Ovary (tissue), 9 donors: ENCODE results near the gene XPA. TPM values are rescaled to one million over a fixed set of nuclear protein-coding genes. Genes with fewer than 3 reads are reported as not detected.
"Not testable (repeated sequence)": the region's sequence is repeated elsewhere in the genome, so short reads cannot be mapped to it uniquely, and the experiment has no call there.

Source experiments
- DNase-seq, 5 donors: peaks; one replicate each; pipeline ENCODE4 v3.0.0-alpha.2; 2019 to 2020
- H3K27ac ChIP-seq, 2 donors: fragments of 200-600 bp; one replicate each; pipeline versions ENCODE4 v1.5.1 to v1.8.0; 2019 to 2022
- H3K27me3 ChIP-seq: fragments of 200-600 bp; one replicate; pipeline ENCODE4 v1.8.0; 2022
- H3K36me3 ChIP-seq: fragments of 200-600 bp; sonication (generic); one replicate; pipeline ENCODE4 v1.5.1; 2019
- H3K4me1 ChIP-seq: one replicate; pipeline ENCODE4 v1.8.1; 2013; ENCODE audit warnings: mild to moderate bottlenecking, moderate library complexity; ENCODE audit not compliant: insufficient read depth
- H3K4me3 ChIP-seq: fragments of 200-600 bp; sonication (generic); one replicate; pipeline ENCODE4 v1.5.1; 2017
- H3K9me3 ChIP-seq, 2 donors: fragments of 200-600 bp in 1 of 2; sonication (generic) in 1 of 2; one replicate each; pipeline versions ENCODE4 v1.5.1 to v1.8.1; 2013 to 2019; ENCODE audit warnings: mild to moderate bottlenecking in 1 of 2, moderate library complexity in 1 of 2
- CTCF ChIP-seq, 3 donors: fragments of 450-650 bp in 2 of 3; fragments of 200-600 bp in 1 of 3; IDR thresholded peaks; one replicate each; pipeline versions ENCODE4 v1.5.1 to v1.8.0; 2016 to 2022; ENCODE audit warnings: antibody characterized with exemption in 3 of 3, mild to moderate bottlenecking in 1 of 3
- EP300 ChIP-seq: sonication (generic); formaldehyde crosslinking; IDR thresholded peaks from one replicate; pipeline ENCODE4 v1.6.1; 2017; ENCODE audit warnings: antibody characterized with exemption
- POLR2A ChIP-seq: fragments of 450-650 bp; IDR thresholded peaks from one replicate; pipeline ENCODE4 v1.6.1; 2017; ENCODE audit warnings: antibody characterized with exemption, mild to moderate bottlenecking, moderate library complexity
- WGBS, 3 donors: extraction: QIAGEN DNeasy Blood & Tissue Kit in 1 of 3; methylation state at CpG; one replicate each; pipeline versions ENCODE4 v1.1.5 to v1.1.7; 2013 to 2017; 5-methylcytosine and 5-hydroxymethylcytosine counted together
- intact Hi-C, 4 donors: fragments of 100-400 bp; cut with DNase I; formaldehyde crosslinking; loops; one replicate each; pipeline versions ENCODE4 v1.11.0 to v1.15.1; 2022 to 2023
- polyA plus RNA-seq, 2 donors: library from polyadenylated mRNA; stranded (reverse); fragments of 200-250 nt in 1 of 2; fragments of 350-450 nt in 1 of 2; fragmentation: Illumina TruSeq in 1 of 2; extraction: RNeasy Lipid Tissue Mini Kit (QIAGEN cat#74804) in 1 of 2; gene quantifications; one replicate each; pipeline ENCODE4 v1.2.3, GENCODE V29; 2013 to 2014
- total RNA-seq, 7 donors: library from RNA; depleted of rRNA in 2 of 7; stranded (reverse); fragments of >200 nt in 2 of 7; fragmentation: NEBNext Ultra II Directional in 3 of 7; extraction: Animal tissue kit (Norgen Biotek cat#: 25700) in 3 of 7; gene quantifications; one replicate each; pipeline versions ENCODE4 v1.1.0 to v1.2.4, GENCODE V29; 2016 to 2023
- donor health status: DM: no; HTN: no; CAD: no; lungs with moderate emphysema.
- donor health status: DM: no; HTN: no; CAD: no.
- donor health status: Bipolar disorder and iron deficiency.
- donor health status: DM: yes; HTN: yes; CAD: no.
- donor health status: DM: no; HTN: no; CAD: no.
- donor health status: DM: yes; HTN: yes; CAD: no.

Gene XPA
- total and polyA plus RNA-seq, 9 donors = 13.7 to 23.6 (median 16.7) TPM

GRCh38 chr9:97704851-97705250, 7.7 kb upstream of the XPA start:
- intact Hi-C loops = loop anchor here in 1 of 4 donors (10.0 kb wide), 1 partner anchor 350 kb away; the partner anchor contains the start of gene NANS
- H3K27me3 ChIP-seq = no peaks in the 10 kb centered on the region
- no peak overlapping the region for H3K27ac ChIP-seq
- no peaks in the 10 kb centered on the region for H3K4me1 ChIP-seq
- no peak for TF ChIP-seq EP300
- TF ChIP-seq POLR2A = no peak
- no peak for TF ChIP-seq CTCF (IDR thresholded peaks at IDR 0.05)
- 72 to 80% (median 75%) methylated on average over 4 of the region's 4 CpGs for WGBS, 3 donors
- no peaks in the 10 kb centered on the region for H3K9me3 ChIP-seq
- no peak overlapping the region for H3K4me3 ChIP-seq
- no peak for DNase-seq
- no peaks in the 10 kb centered on the region for H3K36me3 ChIP-seq

GRCh38 chr9:97704345-97704677, 7.2 kb upstream of the XPA start:
- H3K27me3 ChIP-seq = no peaks in the 10 kb centered on the region
- WGBS, 3 donors = 37 to 38% (median 38%) methylated on average over 3 of the region's 3 CpGs
- H3K4me1 ChIP-seq = no peaks in the 10 kb centered on the region
- no peaks in the 10 kb centered on the region for H3K9me3 ChIP-seq
- H3K36me3 ChIP-seq = no peaks in the 10 kb centered on the region
- intact Hi-C loops = loop anchor here in 1 of 4 donors (10.0 kb wide), 1 partner anchor 350 kb away; the partner anchor contains the start of gene NANS
- H3K4me3 ChIP-seq = no peak overlapping the region
- H3K27ac ChIP-seq = no peak overlapping the region
- TF ChIP-seq EP300 = no peak
- TF ChIP-seq CTCF (IDR thresholded peaks at IDR 0.05) = no peak
- no peak for TF ChIP-seq POLR2A
- no peak for DNase-seq

GRCh38 chr9:97703437-97704344, 6.6 kb upstream of the XPA start:
- intact Hi-C loops = loop anchor here in 1 of 4 donors (10.0 kb wide), 1 partner anchor 351 kb away; the partner anchor contains the start of gene NANS
- Histone ChIP-seq H3K9me3 (no peaks in the 10 kb centered on the region), H3K4me1 (no peaks in the 10 kb centered on the region), H3K27me3 (no peaks in the 10 kb centered on the region), H3K36me3 (no peaks in the 10 kb centered on the region), H3K27ac (no peak overlapping the region), H3K4me3 (no peak overlapping the region)
- WGBS, 3 donors = 42 to 47% (median 43%) methylated on average over 11 of the region's 11 CpGs
- DNase-seq = peak in 1 of 5 donors; percentile 28
- TF ChIP-seq POLR2A = no peak
- no peak for TF ChIP-seq CTCF (IDR thresholded peaks at IDR 0.05)
- no peak for TF ChIP-seq EP300

GRCh38 chr9:97699824-97700223, 2.7 kb upstream of the XPA start:
- intact Hi-C loops = loop anchor here in 1 of 4 donors (10.0 kb wide), 1 partner anchor 355 kb away; the partner anchor contains the start of gene NANS
- H3K4me3 ChIP-seq = not testable (repeated sequence)
- 72 to 82% (median 77%) methylated on average over 3 of the region's 3 CpGs for WGBS, 3 donors

GRCh38 chr9:97699281-97699680, 2.1 kb upstream of the XPA start:
- H3K4me1 ChIP-seq, H3K9me3 ChIP-seq, H3K27ac ChIP-seq, intact Hi-C loops, DNase-seq, H3K27me3 ChIP-seq, H3K4me3 ChIP-seq, H3K36me3 ChIP-seq: not testable (repeated sequence)
- WGBS, 3 donors = 81 to 83% (median 81%) methylated on average over 13 of the region's 13 CpGs

More at GRCh38 chr9:97699824-97700223, 2.7 kb upstream of the XPA start:
- H3K36me3 ChIP-seq, H3K4me1 ChIP-seq, H3K27me3 ChIP-seq, H3K9me3 ChIP-seq, H3K27ac ChIP-seq, DNase-seq: not testable (repeated sequence)
